Prostate gland (tissue), 2 donors: ENCODE measurements around the gene DRC3.

Experiments used
- CTCF ChIP-seq, 4 experiments: fragments of 200-600 bp in 2 of 4; fragments of 450-650 bp in 2 of 4; sonication (generic) in 2 of 4; IDR thresholded peaks; 1 replicate in 3 of 4; 2 replicates in 1 of 4; pipeline ENCODE4 v1.5.1; 2016 to 2019; ENCODE audit warnings: antibody characterized with exemption in 4 of 4, mild to moderate bottlenecking in 2 of 4, moderate library complexity in 2 of 4
- POLR2AphosphoS5 ChIP-seq: sonication (generic); formaldehyde crosslinking; IDR thresholded peaks from one replicate; pipeline ENCODE4 v1.6.1; 2017; ENCODE audit warnings: antibody characterized with exemption

- no peak for TF ChIP-seq CTCF (IDR thresholded peaks at IDR 0.05)
- TF ChIP-seq POLR2AphosphoS5, result no peak
Observed at GRCh38 chr17:17942846-17943245, 29.8 kb upstream of the DRC3 start.
